ENCODE results near the gene PLPP6. TPM values are rescaled to one million over a fixed set of nuclear protein-coding genes. Genes with fewer than 3 reads are reported as not detected.

Gene PLPP6
- polyA plus RNA-seq, 1 donor (not counting 4 experiments of a cell fraction or from before 2014, with no cell fraction given): 7.7 TPM

- Histone ChIP-seq H3K9me3 (ENCODE audit: control insufficient read depth, low read depth, low read length) (no peaks in the 10 kb centered on the region), H3K9me1 (ENCODE audit: control insufficient read depth, extremely low read depth, insufficient read depth, low read length) (no peaks in the 10 kb centered on the region), H3K9ac (ENCODE audit: control insufficient read depth, extremely low read depth, insufficient read depth, low read length) (peak overlapping the region; percentile 83), H3K4me1 (ENCODE audit: control insufficient read depth, extremely low read depth, insufficient read depth, low read length) (peaks cover 44% of the 10 kb centered on the region), H3K4me2 (ENCODE audit: control insufficient read depth, extremely low read depth, insufficient read depth, low read depth, low read length) (peak overlapping the region; percentile 97), H3K27me3 (ENCODE audit: control insufficient read depth, extremely low read depth, insufficient read depth, low read length) (no peaks in the 10 kb centered on the region), H3K27ac (ENCODE audit: control insufficient read depth, insufficient read depth, low read length) (peak overlapping the region; percentile 70), H2AFZ (ENCODE audit: control insufficient read depth, low read length) (peak overlapping the region; percentile 87), H3K79me2 (ENCODE audit: control insufficient read depth, insufficient read depth, low read length) (peaks cover 15% of the 10 kb centered on the region), H4K20me1 (ENCODE audit: control insufficient read depth, extremely low read depth, insufficient read depth, low read length) (no peaks in the 10 kb centered on the region), H3K4me3 (ENCODE audit: control insufficient read depth in 2 of 3, extremely low read depth in 1 of 3, insufficient read depth in 2 of 3, low read depth in 1 of 3, low read length in 3 of 3) (peak overlapping the region; percentile 86 to 88 (median 86)), H3K36me3 (ENCODE audit: control insufficient read depth in 2 of 2, extremely low read depth in 1 of 2, insufficient read depth in 2 of 2, low read length in 2 of 2) (no peaks in the 10 kb centered on the region)
- DNase-seq (ENCODE audit: low read depth, low spot score) (no peak), FAIRE-seq (no peak)
- dilution Hi-C loops (cut with MboI; ENCODE audit: extremely low pct_ligation_motif_present, low sequenced_read_pairs): no loop called here
- no peak for TF ChIP-seq CTCF (optimal IDR thresholded peaks at IDR 0.05 in 1 of 3, IDR thresholded peaks at IDR 0.05 in 1 of 3, conservative IDR thresholded peaks at IDR 0.05 in 1 of 3; ENCODE audit: extremely low read depth in 1 of 3, insufficient read depth in 2 of 3, low read length in 3 of 3)
- no peak for TF ChIP-seq EZH2 (IDR thresholded peaks at IDR 0.05; ENCODE audit: low read length)
Observed at GRCh38 chr9:4662989-4663792, 1.1 kb downstream of the PLPP6 start.

GRCh38 chr9:4663956-4664355, 1.9 kb downstream of the PLPP6 start:
- TF ChIP-seq EZH2 (IDR thresholded peaks at IDR 0.05; ENCODE audit: low read length) (no peak), CTCF (optimal IDR thresholded peaks at IDR 0.05 in 1 of 3, IDR thresholded peaks at IDR 0.05 in 1 of 3, conservative IDR thresholded peaks at IDR 0.05 in 1 of 3; ENCODE audit: extremely low read depth in 1 of 3, insufficient read depth in 2 of 3, low read length in 3 of 3) (no peak)
- H3K9ac ChIP-seq (ENCODE audit: control insufficient read depth, extremely low read depth, insufficient read depth, low read length): no peak overlapping the region
- dilution Hi-C loops (cut with MboI; ENCODE audit: extremely low pct_ligation_motif_present, low sequenced_read_pairs): no loop called here
- H3K4me1 ChIP-seq (ENCODE audit: control insufficient read depth, extremely low read depth, insufficient read depth, low read length): peaks cover 44% of the 10 kb centered on the region
- DNase-seq (ENCODE audit: low read depth, low spot score): no peak
- no peak overlapping the region for H2AFZ ChIP-seq (ENCODE audit: control insufficient read depth, low read length)
- H3K36me3 ChIP-seq (ENCODE audit: control insufficient read depth in 2 of 2, extremely low read depth in 1 of 2, insufficient read depth in 2 of 2, low read length in 2 of 2): no peaks in the 10 kb centered on the region
- H3K9me1 ChIP-seq (ENCODE audit: control insufficient read depth, extremely low read depth, insufficient read depth, low read length): no peaks in the 10 kb centered on the region
- no peaks in the 10 kb centered on the region for H3K27me3 ChIP-seq (ENCODE audit: control insufficient read depth, extremely low read depth, insufficient read depth, low read length)
- peak overlapping the region in 2 of 3 experiments; percentile 34 to 86 for H3K4me3 ChIP-seq (ENCODE audit: control insufficient read depth in 2 of 3, extremely low read depth in 1 of 3, insufficient read depth in 2 of 3, low read depth in 1 of 3, low read length in 3 of 3)
- FAIRE-seq: no peak
- peaks cover 15% of the 10 kb centered on the region for H3K79me2 ChIP-seq (ENCODE audit: control insufficient read depth, insufficient read depth, low read length)
- H3K27ac ChIP-seq (ENCODE audit: control insufficient read depth, insufficient read depth, low read length): no peak overlapping the region
- peak overlapping the region; percentile 97 for H3K4me2 ChIP-seq (ENCODE audit: control insufficient read depth, extremely low read depth, insufficient read depth, low read depth, low read length)
- no peaks in the 10 kb centered on the region for H3K9me3 ChIP-seq (ENCODE audit: control insufficient read depth, low read depth, low read length)
- H4K20me1 ChIP-seq (ENCODE audit: control insufficient read depth, extremely low read depth, insufficient read depth, low read length): no peaks in the 10 kb centered on the region

All from keratinocyte (primary cell).